Cardiac septum (tissue), 1 donor: Measurements from ENCODE around the gene DLX6. TPM values are rescaled to one million over a fixed set of nuclear protein-coding genes. Genes with fewer than 3 reads are reported as not detected.

Source experiments
- total RNA-seq: library from RNA; stranded (reverse); fragmentation: NEBNext Ultra II Directional; extraction: Animal tissue kit (Norgen Biotek cat#: 25700); gene quantifications from one replicate; pipeline ENCODE4 v1.2.1, GENCODE V29; 2021
- donor health status: DM: no; HTN: no; CAD: no.

The DLX6 gene
- total RNA-seq, 1 donor from 2014 or later: not detected

Other genes starting within 250 kb of the DLX6 start
- 0.22 TPM for gene DLX5, start 19.3 kb downstream of the DLX6 start, total RNA-seq
- gene SDHAF3, start 112.1 kb downstream of the DLX6 start, total RNA-seq: 12.8 TPM